ENCODE measurements around the gene GPD1L.
A peak's percentile ranks its signal among the peaks of the same experiment; 100 is the strongest.

GPD1L gene

DNA sequence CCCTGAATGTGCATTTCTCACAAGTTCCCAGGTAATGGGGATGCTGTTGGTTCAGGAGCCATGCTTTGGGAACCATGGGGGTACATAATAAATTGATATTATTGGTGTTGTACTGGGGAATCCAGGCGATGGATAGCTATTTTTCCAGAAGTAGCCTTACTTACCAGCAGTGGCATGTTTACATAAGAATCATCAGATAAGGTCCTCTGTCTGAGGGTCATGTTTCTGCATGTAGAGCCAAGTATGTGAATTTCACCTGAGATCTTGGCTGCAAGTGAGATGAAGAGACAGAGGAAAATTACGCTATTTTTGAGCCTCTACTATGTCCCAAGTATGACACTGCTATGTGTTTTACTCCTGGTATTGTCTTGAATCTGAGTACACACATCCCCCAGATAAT, 26.3 kb downstream of the GPD1L start:
- Mint-ChIP-seq H3K4me1 (ENCODE audit: low read depth) (peaks cover 18% of the 10 kb centered on the region), H3K27me3 (ENCODE audit: low read depth) (no peaks in the 10 kb centered on the region)

DNA sequence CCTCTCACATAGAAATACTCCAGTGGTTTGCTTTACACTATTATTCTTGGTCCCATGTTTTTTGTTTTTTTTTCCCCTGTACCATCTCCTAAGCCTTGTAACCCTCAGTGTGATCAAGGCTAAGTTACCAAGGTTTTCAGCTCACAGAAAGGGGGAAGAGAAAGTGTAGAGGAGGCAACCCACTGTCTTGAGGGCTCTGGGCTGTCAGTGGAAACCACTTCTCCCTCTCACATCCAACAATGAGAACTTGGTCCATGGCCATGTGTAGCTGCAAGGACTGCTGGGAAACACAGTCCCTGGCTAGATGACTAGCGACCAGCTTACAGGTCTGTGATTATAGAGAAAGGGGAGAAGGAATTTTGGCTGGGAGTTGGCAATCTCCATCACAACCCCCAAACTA, 30.3 kb downstream of the GPD1L start:
- Mint-ChIP-seq H3K36me3 (ENCODE audit: low read depth) (peaks cover 14% of the 10 kb centered on the region), H3K4me3 (no peak overlapping the region), H3K27me3 (ENCODE audit: low read depth) (no peaks in the 10 kb centered on the region), H3K27ac (no peak overlapping the region), H3K4me1 (ENCODE audit: low read depth) (peaks cover 18% of the 10 kb centered on the region), H3K9me3 (no peaks in the 10 kb centered on the region)
- DNase-seq (ENCODE audit: low spot score), result no peak

More for the DNA sequence above, 26.3 kb downstream of the GPD1L start:
- Mint-ChIP-seq H3K36me3 (ENCODE audit: low read depth) (peaks cover 28% of the 10 kb centered on the region), H3K9me3 (no peaks in the 10 kb centered on the region), H3K4me3 (no peak overlapping the region), H3K27ac (no peak overlapping the region)
- no peak for DNase-seq (ENCODE audit: low spot score)

- no peak overlapping the region for H3K27ac Mint-ChIP-seq
Measured at GRCh38 chr3:32137870-32138269, 31.4 kb downstream of the GPD1L start.

DNA sequence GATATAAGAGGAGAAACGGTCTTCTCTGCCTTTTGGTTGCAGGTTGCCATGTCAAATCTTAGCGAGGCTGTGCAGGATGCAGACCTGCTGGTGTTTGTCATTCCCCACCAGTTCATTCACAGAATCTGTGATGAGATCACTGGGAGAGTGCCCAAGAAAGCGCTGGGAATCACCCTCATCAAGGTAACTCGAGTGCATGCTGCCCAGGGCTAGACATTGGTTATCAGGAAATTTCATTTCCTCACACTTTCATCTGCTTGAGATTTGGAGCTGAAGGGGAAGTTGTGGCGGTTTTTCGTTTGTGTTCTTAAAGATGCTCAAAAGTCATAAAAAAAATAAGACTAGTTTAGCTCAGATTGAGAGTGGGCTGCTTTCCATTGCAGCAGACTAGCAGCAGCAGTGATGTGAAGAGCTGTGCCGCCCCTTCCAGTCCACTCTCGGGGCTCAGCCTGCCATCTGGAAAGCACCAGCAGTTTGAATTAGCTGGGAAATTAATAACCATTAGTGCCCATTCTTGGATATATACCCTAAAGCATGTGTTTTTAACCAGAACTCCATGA, 32.2 kb downstream of the GPD1L start:
- Mint-ChIP-seq H3K27me3 (ENCODE audit: low read depth) (no peaks in the 10 kb centered on the region), H3K4me3 (peak overlapping the region; percentile 10), H3K36me3 (ENCODE audit: low read depth) (peaks cover 16% of the 10 kb centered on the region), H3K4me1 (ENCODE audit: low read depth) (peaks cover 18% of the 10 kb centered on the region), H3K9me3 (no peaks in the 10 kb centered on the region), H3K27ac (no peak overlapping the region)
- DNase-seq (ENCODE audit: low spot score), result peak; percentile 4

More at GRCh38 chr3:32137870-32138269, 31.4 kb downstream of the GPD1L start:
- Mint-ChIP-seq H3K27me3 (ENCODE audit: low read depth) (no peaks in the 10 kb centered on the region), H3K4me3 (no peak overlapping the region), H3K36me3 (ENCODE audit: low read depth) (peaks cover 16% of the 10 kb centered on the region), H3K9me3 (no peaks in the 10 kb centered on the region), H3K4me1 (ENCODE audit: low read depth) (peaks cover 18% of the 10 kb centered on the region)
- DNase-seq (ENCODE audit: low spot score), result no peak

DNA sequence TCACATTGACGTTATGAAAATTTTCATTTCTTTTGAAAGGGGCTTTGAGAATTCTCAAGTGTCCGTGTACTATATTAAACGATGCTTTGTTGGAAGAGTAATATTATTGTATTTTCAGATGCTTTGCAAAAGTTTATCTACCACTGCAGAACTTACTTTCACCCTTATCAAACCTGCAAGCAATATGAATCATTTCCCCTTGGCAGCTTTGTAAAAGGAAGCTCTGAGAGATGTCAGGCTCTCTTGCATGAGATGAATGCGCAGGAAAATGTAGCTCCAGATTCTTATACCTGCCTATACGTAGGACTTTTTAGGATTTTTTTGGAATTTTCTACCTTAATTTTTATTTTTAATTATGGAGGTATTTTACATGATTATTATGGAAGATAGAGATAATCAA, 34.5 kb downstream of the GPD1L start:
- peaks cover 10% of the 10 kb centered on the region for H3K36me3 Mint-ChIP-seq (ENCODE audit: low read depth)
- H3K4me3 Mint-ChIP-seq, result no peak overlapping the region
- no peaks in the 10 kb centered on the region for H3K27me3 Mint-ChIP-seq (ENCODE audit: low read depth)
- H3K4me1 Mint-ChIP-seq (ENCODE audit: low read depth), result peaks cover 18% of the 10 kb centered on the region
- DNase-seq (ENCODE audit: low spot score), result no peak
- no peak overlapping the region for H3K27ac Mint-ChIP-seq
- H3K9me3 Mint-ChIP-seq, result no peaks in the 10 kb centered on the region

DNA sequence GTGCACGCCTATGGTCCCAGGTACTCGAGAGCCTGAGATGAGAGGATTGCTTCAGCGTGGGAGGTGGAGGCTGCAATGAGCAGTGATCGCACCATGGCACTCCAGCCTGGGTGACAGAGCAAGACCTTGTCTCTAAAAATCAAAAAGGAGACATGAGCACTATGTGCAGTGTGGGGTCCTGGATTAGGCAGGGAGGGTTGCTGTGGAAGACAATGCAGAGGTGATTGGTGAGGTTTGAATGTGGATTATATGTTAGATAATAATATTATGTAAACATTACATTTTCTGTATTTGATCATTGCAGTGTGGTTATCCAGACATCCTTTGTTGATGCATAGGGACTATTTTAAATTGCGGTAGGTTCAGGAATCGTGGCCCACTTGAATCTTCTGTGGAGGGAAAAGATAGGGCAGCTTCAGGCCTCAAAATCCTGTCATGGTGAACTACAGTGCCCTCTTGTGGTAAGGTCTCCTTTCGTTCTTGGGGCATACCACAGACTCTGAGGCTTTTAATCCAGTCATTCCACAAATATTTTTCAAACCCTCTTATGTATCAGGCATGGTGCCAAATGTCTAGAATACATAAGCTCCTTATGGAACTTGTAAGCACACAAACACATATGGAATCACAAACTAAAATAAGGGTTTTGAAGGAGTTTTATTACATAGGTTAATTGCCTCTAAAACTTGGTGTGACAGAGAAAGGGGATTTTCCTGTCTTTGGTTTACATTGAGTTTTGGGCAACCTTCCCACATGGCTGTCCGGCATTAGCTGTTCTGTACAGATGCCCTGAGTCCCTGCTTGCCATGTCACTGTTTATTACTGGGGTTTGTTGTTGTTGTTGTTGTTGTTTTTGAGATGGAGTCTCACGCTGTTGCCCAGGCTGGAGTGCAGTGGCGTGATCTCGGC, 37.7 kb downstream of the GPD1L start:
- no peak overlapping the region for H3K27ac Mint-ChIP-seq
- DNase-seq (ENCODE audit: low spot score), result peak; percentile 38
- no peak overlapping the region for H3K4me3 Mint-ChIP-seq

DNA sequence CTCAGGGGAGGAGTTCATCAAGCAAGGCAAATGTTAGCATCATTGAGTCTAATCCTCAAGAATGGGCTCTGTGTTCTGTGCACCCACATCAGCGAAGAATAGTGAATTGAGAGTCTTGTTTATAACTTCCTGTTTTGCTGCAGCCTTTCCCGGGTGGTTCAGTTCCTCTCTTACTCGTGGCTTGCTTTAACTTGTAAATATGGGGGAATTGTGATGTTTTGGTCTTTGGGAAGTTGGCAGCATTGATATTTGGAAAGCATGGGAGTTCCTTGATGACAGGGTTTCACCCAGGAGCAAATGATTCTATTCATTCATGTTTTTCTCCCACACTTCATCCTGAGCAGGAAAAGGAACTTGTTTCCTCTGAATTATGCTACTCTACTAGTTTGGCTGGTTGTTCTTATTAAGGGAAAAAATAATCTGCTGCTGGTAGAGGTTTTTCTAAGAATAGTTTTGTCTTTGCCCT, 40.4 kb downstream of the GPD1L start:
- Mint-ChIP-seq H3K36me3 (ENCODE audit: low read depth) (peaks cover 17% of the 10 kb centered on the region), H3K9me3 (no peaks in the 10 kb centered on the region), H3K27ac (no peak overlapping the region), H3K4me3 (no peak overlapping the region), H3K4me1 (ENCODE audit: low read depth) (peaks cover 6% of the 10 kb centered on the region), H3K27me3 (ENCODE audit: low read depth) (no peaks in the 10 kb centered on the region)
- DNase-seq (ENCODE audit: low spot score), result no peak

More for the DNA sequence above, 37.7 kb downstream of the GPD1L start:
- Mint-ChIP-seq H3K9me3 (no peaks in the 10 kb centered on the region), H3K4me1 (ENCODE audit: low read depth) (peaks cover 12% of the 10 kb centered on the region), H3K36me3 (ENCODE audit: low read depth) (peaks cover 18% of the 10 kb centered on the region), H3K27me3 (ENCODE audit: low read depth) (no peaks in the 10 kb centered on the region)

- Mint-ChIP-seq H3K4me1 (ENCODE audit: low read depth) (peaks cover 6% of the 10 kb centered on the region), H3K27ac (no peak overlapping the region), H3K4me3 (no peak overlapping the region), H3K27me3 (ENCODE audit: low read depth) (no peaks in the 10 kb centered on the region), H3K9me3 (no peaks in the 10 kb centered on the region), H3K36me3 (ENCODE audit: low read depth) (peaks cover 17% of the 10 kb centered on the region)
- DNase-seq (ENCODE audit: low spot score), result no peak
Measured at GRCh38 chr3:32147509-32147908, 41.1 kb downstream of the GPD1L start.

DNA sequence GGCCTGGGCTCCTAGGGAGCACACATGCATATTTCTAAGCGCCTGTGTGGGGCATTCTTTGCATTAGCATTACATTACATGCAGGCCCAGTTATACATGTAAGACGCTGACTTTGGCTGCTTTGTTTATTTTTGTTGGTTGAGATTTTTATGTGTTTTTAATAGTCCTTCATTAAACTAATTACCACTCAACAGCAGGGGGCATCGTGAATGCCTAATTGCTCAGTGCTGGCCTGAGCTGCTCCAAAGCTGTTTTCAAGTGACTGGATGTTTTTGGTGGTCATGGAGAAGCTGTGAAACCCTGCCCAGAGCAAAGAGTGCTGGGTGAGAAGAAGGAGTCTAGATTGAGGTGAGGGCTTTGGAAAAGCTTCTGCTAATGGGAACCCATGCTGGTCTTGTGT, 41.5 kb downstream of the GPD1L start:
- Mint-ChIP-seq H3K4me3 (no peak overlapping the region), H3K4me1 (ENCODE audit: low read depth) (peaks cover 6% of the 10 kb centered on the region), H3K27me3 (ENCODE audit: low read depth) (no peaks in the 10 kb centered on the region), H3K36me3 (ENCODE audit: low read depth) (peaks cover 17% of the 10 kb centered on the region), H3K27ac (no peak overlapping the region), H3K9me3 (no peaks in the 10 kb centered on the region)
- no peak for DNase-seq (ENCODE audit: low spot score)

DNA sequence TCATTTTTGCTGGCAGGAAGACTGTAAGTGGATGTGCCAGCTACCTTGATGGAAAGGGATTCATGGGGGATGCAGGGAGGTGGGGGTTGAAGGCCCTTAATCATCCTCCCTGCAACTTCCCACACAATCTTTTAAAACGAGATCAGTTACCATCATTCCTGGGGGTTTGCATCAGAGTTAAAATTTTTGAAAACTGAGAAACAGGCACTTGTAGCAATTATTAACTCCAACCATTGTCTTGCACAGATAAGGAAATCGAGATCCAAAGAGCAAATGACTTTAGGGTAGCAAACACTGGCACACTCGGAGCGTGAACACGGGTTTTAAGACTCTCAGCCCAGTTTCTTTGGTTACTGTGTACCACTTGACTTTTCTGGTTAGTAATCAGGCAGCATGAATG, 41.9 kb downstream of the GPD1L start:
- Mint-ChIP-seq H3K36me3 (ENCODE audit: low read depth) (peaks cover 17% of the 10 kb centered on the region), H3K4me1 (ENCODE audit: low read depth) (peaks cover 6% of the 10 kb centered on the region), H3K4me3 (no peak overlapping the region), H3K27me3 (ENCODE audit: low read depth) (no peaks in the 10 kb centered on the region), H3K9me3 (no peaks in the 10 kb centered on the region), H3K27ac (no peak overlapping the region)
- no peak for DNase-seq (ENCODE audit: low spot score)

GRCh38 chr3:32153414-32154204, 47.2 kb downstream of the GPD1L start:
- Mint-ChIP-seq H3K9me3 (no peaks in the 10 kb centered on the region), H3K27me3 (ENCODE audit: low read depth) (no peaks in the 10 kb centered on the region), H3K4me1 (ENCODE audit: low read depth) (peaks cover 2% of the 10 kb centered on the region), H3K36me3 (ENCODE audit: low read depth) (peaks cover 11% of the 10 kb centered on the region), H3K4me3 (no peak overlapping the region), H3K27ac (no peak overlapping the region)
- DNase-seq (ENCODE audit: low spot score), result no peak

GRCh38 chr3:32154205-32154579, 47.8 kb downstream of the GPD1L start:
- Mint-ChIP-seq H3K4me1 (ENCODE audit: low read depth) (peaks cover 2% of the 10 kb centered on the region), H3K27me3 (ENCODE audit: low read depth) (no peaks in the 10 kb centered on the region), H3K9me3 (no peaks in the 10 kb centered on the region), H3K27ac (no peak overlapping the region), H3K4me3 (no peak overlapping the region), H3K36me3 (ENCODE audit: low read depth) (peaks cover 13% of the 10 kb centered on the region)
- DNase-seq (ENCODE audit: low spot score), result no peak

- H3K27me3 Mint-ChIP-seq (ENCODE audit: low read depth), result no peaks in the 10 kb centered on the region
- H3K9me3 Mint-ChIP-seq, result no peaks in the 10 kb centered on the region
- peaks cover 13% of the 10 kb centered on the region for H3K36me3 Mint-ChIP-seq (ENCODE audit: low read depth)
- no peak overlapping the region for H3K4me3 Mint-ChIP-seq
- peaks cover 2% of the 10 kb centered on the region for H3K4me1 Mint-ChIP-seq (ENCODE audit: low read depth)
- DNase-seq (ENCODE audit: low spot score), result no peak
- H3K27ac Mint-ChIP-seq, result no peak overlapping the region
Measured at GRCh38 chr3:32155117-32155516, 48.7 kb downstream of the GPD1L start.
